ENCODE results near the gene GFY. TPM values are rescaled to one million over a fixed set of nuclear protein-coding genes. Genes with fewer than 3 reads are reported as not detected.

GFY gene
- total and polyA plus RNA-seq, 9 of the 15 experiments (the other 6 are each of a cell fraction or from before 2014, with no cell fraction given): 0.06 to 0.40 (median 0.19) TPM; not detected in 3

DNA sequence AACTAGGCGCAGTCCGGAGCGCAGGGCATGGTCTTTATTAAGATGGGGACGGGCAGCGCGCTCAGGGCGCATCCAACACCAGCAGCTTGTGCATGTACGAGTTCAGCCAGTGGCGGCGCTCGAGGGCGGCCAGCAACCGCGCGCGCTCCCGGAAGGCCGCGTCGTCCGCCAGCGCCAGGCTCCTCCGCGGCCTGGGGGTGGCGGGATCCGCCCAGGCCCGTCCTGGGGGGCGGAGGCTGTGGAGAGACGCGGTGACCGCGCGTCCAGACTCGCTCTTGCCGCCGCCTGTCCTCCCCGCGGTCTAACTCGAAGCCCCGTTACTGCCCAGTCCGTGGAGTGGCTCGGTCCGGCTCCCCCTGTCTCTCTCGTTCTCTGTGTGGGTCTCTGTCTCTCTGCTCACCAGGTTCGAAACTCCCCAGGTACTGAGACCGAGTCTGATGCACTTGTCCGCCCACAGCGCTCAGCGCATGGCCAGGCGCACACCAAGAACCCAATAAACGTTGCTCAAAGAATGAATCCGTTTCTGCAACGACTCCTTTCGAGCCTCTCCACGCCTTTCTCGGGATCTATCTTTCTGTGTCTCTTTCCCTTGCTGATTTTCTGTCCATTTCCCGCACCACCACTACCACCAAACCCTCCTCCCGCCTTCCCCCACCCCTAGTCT is 2.6 kb upstream of the GFY start (continued):
- TF ChIP-seq AFF4 (CRISPR knock-in tag; IDR thresholded peaks at IDR 0.05) (no peak), KAT7 (CRISPR knock-in tag; IDR thresholded peaks at IDR 0.05; ENCODE audit: borderline replicate concordance) (no peak; the same call in 1 of the 2 replicates), STAT5A (IDR thresholded peaks at IDR 0.05; ENCODE audit: borderline replicate concordance, low read length) (no peak), EP300 (IDR thresholded peaks at IDR 0.05; ENCODE audit: low read length) (no peak), HNRNPUL1 (IDR thresholded peaks at IDR 0.05; ENCODE audit: low read length) (no peak), HDAC6 (IDR thresholded peaks at IDR 0.05; ENCODE audit: low read depth, low read length) (peak; percentile 67; the same call in 1 of the 2 replicates), TCF7L2 (IDR thresholded peaks at IDR 0.05; ENCODE audit: low read depth, low read length) (no peak), ZC3H8 (IDR thresholded peaks at IDR 0.05) (no peak), PHF8 (IDR thresholded peaks at IDR 0.05; ENCODE audit: borderline replicate concordance, low read length) (peak; percentile 54; the same call in 1 of the 2 replicates), MAFK (IDR thresholded peaks at IDR 0.05; ENCODE audit: low read length) (no peak), ZNF696 (CRISPR knock-in tag; conservative IDR thresholded peaks at IDR 0.05) (no peak), CLOCK (CRISPR knock-in tag; IDR thresholded peaks at IDR 0.05; ENCODE audit: borderline replicate concordance) (no peak), PCBP2 (IDR thresholded peaks at IDR 0.05; ENCODE audit: low read depth, low read length, poor library complexity, severe bottlenecking) (no peak), ZNF830 (CRISPR knock-in tag; IDR thresholded peaks at IDR 0.05) (no peak), CREM (IDR thresholded peaks at IDR 0.05; ENCODE audit: low read depth) (peak; percentile 85), RAD51 (IDR thresholded peaks at IDR 0.05; ENCODE audit: borderline replicate concordance, low read depth) (no peak), ZBED1 (IDR thresholded peaks at IDR 0.05) (0 out of 2 replicates have a peak, but pooled peaks have one; percentile 34), ZNF263 (CRISPR knock-in tag; IDR thresholded peaks at IDR 0.05; ENCODE audit: borderline replicate concordance) (peak; percentile 61; the same call in 1 of the 2 replicates)
- TF ChIP-seq, protein P1, sequence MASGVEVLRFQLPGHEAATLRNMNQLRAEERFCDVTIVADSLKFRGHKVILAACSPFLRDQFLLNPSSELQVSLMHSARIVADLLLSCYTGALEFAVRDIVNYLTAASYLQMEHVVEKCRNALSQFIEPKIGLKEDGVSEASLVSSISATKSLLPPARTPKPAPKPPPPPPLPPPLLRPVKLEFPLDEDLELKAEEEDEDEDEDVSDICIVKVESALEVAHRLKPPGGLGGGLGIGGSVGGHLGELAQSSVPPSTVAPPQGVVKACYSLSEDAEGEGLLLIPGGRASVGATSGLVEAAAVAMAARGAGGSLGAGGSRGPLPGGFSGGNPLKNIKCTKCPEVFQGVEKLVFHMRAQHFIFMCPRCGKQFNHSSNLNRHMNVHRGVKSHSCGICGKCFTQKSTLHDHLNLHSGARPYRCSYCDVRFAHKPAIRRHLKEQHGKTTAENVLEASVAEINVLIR (CRISPR knock-in tag; IDR thresholded peaks at IDR 0.05): 0 out of 2 replicates have a peak, but pooled peaks have one; percentile 39
- TF ChIP-seq, protein P2, sequence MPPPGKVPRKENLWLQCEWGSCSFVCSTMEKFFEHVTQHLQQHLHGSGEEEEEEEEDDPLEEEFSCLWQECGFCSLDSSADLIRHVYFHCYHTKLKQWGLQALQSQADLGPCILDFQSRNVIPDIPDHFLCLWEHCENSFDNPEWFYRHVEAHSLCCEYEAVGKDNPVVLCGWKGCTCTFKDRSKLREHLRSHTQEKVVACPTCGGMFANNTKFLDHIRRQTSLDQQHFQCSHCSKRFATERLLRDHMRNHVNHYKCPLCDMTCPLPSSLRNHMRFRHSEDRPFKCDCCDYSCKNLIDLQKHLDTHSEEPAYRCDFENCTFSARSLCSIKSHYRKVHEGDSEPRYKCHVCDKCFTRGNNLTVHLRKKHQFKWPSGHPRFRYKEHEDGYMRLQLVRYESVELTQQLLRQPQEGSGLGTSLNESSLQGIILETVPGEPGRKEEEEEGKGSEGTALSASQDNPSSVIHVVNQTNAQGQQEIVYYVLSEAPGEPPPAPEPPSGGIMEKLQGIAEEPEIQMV (tag; conservative IDR thresholded peaks at IDR 0.05; ENCODE audit: low read depth): peak; percentile 49; the same call in 1 of the 2 replicates
